T-helper 9 cell (primary cell): ENCODE results near the gene CRMP1.

Experiments used
- DNase-seq: peaks from one replicate; pipeline ENCODE4 v3.0.0-alpha.2; 2020

The CRMP1 gene

GRCh38 chr4:5790546-5790857 is 102.4 kb downstream of the CRMP1 start:
- DNase-seq: no peak

- DNase-seq: no peak
These were observed 103.7 kb downstream of the CRMP1 start for GRCh38 chr4:5789141-5789540.

DNA sequence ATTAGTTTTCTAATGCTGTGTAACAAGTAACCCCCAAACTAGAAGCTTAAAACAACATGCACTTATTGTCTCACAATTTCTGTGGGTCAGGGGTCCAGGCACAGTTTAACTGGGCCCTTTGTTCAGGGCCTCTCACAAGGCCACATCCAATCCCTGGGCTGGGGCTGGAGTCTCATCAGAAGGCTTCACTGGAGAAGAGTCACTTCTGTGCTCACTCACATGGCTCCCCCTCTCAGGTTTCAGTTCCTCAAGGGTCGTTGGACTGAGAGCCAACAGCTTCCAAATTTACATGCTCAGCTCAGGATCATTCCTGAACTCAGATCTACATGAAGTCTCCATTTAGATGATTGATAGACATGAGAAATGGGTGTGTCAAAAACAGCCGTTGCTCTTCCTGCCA is 104.7 kb downstream of the CRMP1 start:
- DNase-seq: no peak

- DNase-seq: no peak
These were observed 105.6 kb downstream of the CRMP1 start for GRCh38 chr4:5787311-5787710.

GRCh38 chr4:5785806-5786680 is 106.8 kb downstream of the CRMP1 start:
- DNase-seq: no peak

- no peak for DNase-seq
These were observed 107.8 kb downstream of the CRMP1 start for GRCh38 chr4:5784960-5785611.

GRCh38 chr4:5784021-5784420 is 108.9 kb downstream of the CRMP1 start:
- no peak for DNase-seq

- DNase-seq: no peak
These were observed 109.4 kb downstream of the CRMP1 start for GRCh38 chr4:5783486-5783885.

DNA sequence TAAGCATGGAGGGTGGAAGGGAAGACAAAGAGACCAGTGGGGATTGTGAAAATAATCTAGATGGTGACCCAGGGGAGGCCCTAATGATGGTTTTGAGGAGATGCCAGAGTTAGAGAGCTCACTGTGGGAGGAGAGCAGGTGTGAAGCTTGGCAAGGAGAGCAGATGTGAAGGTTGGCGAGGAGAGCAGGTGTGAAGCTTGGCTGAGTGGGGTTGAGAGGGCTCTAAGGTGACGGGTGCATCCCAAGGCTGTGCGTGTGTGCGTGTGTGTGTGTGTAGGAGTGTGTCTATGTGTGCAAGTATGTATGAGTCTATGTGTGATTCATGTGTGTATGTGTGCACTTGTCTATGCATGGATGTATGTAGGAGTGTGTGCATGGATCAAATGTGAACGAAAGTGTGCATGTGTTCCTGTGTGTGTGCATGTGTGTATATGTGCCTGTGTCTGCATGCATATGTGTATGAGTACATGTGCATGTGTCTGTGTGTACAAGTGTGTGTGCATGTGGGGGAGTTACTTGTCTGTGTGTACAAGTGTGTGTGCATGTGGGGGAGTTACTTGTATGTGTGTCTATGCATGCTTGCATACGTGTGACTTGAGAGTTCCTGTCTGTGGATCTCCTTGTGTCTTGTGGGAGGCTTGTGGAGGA is 109.9 kb downstream of the CRMP1 start:
- DNase-seq: no peak

- no peak for DNase-seq
These were observed 111.2 kb downstream of the CRMP1 start for GRCh38 chr4:5781691-5782090.

GRCh38 chr4:5780831-5781480 is 111.9 kb downstream of the CRMP1 start:
- DNase-seq: no peak

GRCh38 chr4:5776510-5776909 is 116.4 kb downstream of the CRMP1 start:
- no peak for DNase-seq

DNA sequence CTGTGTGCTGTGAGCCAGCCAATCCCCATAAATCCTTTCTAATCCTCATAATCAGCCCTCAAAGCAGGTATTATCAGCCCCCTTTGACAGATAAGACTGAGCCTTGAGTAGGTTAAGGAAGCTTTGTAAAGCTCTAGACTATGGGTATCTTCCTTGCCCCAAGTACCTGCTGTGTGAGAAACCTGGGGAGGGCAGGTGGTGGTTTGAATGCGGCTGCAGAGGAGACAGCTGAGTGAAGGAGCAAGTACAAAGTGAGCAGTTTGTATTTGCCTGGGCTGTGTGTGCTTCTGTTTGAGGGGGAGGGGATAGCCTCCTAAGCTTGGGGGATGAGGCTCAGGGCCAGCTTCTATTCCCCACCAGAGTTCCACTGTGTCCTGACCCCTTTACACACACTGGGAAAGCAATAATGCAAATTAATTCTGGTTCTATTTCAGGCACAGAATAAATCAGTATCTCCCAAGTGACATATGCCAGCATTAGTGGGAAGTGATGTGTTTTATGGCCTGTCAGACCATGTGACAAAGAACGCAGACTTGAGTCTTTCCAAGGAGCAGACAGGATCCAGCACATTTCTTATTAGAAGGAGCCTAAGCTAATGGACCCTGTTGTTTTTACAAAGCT is 118.4 kb downstream of the CRMP1 start:
- no peak for DNase-seq

DNA sequence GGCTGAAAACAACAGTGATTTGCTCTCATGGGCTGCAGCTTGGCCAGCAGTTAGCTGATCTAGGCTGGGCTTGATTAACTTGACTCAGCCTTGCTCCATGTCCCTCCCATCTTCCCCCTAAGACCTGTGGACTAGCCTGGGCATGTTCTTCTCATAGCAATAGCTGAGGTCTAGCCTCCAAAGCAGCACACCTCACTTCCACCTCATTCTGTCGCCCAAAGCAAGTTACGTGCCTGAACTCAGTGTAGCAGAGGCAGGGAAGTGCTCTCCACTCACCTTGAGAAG is 119.7 kb downstream of the CRMP1 start:
- DNase-seq: no peak

GRCh38 chr4:5772528-5773270 is 120.2 kb downstream of the CRMP1 start:
- DNase-seq: no peak
